BE2C (cell line): ENCODE measurements around the gene ACER3.

Source experiments
- DNase-seq: peaks from one replicate; pipeline ENCODE4 v3.0.0-alpha.2; 2020
- H3K27me3 ChIP-seq: fragments of 250-450 bp; sonication (Bioruptor Pico); 2 replicates; pipeline ENCODE4 v1.5.1; 2020; ENCODE audit warnings: mild to moderate bottlenecking
- H3K36me3 ChIP-seq: fragments of 250-450 bp; sonication (Bioruptor Pico); 2 replicates; pipeline ENCODE4 v1.5.1; 2020; ENCODE audit warnings: mild to moderate bottlenecking
- H3K4me1 ChIP-seq: fragments of 250-450 bp; sonication (Bioruptor Pico); 2 replicates; pipeline ENCODE4 v1.5.1; 2020
- H3K4me3 ChIP-seq: 2 replicates; pipeline ENCODE4 v1.5.1; 2011; ENCODE audit warnings: low read depth, low read length
- H3K9me3 ChIP-seq: fragments of 250-450 bp; sonication (Bioruptor Pico); 2 replicates; pipeline ENCODE4 v1.5.1; 2020
- TF ChIP-seq, protein P1 (sequence below): IDR thresholded peaks from 2 replicates; pipeline ENCODE4 v1.5.1; 2012; ENCODE audit warnings: mild to moderate bottlenecking, low read depth, low read length

ACER3 gene

DNA sequence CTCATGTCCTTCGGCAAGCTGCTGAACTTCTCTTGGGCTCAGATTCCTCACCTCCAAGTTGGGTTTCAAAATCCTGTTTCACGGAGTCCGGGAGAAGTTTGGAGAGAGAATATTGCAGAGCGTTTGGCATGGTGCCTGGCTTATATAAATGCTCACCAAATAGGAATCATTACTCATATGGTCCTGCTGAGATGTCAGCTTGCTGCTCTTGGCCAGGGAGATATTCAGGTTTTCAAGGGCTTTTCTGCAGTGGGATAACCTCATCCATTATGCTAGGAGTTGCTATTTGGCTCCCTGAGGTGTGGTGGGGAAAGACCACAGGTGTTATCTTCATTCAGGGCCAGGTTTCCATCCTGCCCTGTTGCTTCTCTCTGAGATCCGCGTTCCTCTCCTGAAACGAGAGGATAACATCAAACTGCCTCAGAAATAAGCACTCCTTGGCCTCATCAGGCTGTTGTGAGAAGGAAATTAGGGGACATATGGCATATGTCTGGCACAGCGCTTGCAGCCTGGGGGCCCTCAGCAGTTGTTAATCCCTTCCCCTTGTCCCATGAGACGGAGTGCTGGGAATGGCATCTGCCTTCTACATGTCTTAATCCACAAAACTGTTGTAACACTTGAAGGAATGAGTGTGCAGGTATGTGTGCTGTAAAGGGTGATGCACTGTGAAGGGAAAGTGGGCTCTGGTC lies 29.9 kb upstream of the ACER3 start:
- no peaks in the 10 kb centered on the region for H3K9me3 ChIP-seq
- H3K36me3 ChIP-seq = no peaks in the 10 kb centered on the region
- DNase-seq = peak; percentile 38
- H3K4me3 ChIP-seq = no peak overlapping the region
- TF ChIP-seq, protein P1, sequence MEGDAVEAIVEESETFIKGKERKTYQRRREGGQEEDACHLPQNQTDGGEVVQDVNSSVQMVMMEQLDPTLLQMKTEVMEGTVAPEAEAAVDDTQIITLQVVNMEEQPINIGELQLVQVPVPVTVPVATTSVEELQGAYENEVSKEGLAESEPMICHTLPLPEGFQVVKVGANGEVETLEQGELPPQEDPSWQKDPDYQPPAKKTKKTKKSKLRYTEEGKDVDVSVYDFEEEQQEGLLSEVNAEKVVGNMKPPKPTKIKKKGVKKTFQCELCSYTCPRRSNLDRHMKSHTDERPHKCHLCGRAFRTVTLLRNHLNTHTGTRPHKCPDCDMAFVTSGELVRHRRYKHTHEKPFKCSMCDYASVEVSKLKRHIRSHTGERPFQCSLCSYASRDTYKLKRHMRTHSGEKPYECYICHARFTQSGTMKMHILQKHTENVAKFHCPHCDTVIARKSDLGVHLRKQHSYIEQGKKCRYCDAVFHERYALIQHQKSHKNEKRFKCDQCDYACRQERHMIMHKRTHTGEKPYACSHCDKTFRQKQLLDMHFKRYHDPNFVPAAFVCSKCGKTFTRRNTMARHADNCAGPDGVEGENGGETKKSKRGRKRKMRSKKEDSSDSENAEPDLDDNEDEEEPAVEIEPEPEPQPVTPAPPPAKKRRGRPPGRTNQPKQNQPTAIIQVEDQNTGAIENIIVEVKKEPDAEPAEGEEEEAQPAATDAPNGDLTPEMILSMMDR = no peak
- H3K27me3 ChIP-seq = no peaks in the 10 kb centered on the region
- H3K4me1 ChIP-seq = no peaks in the 10 kb centered on the region

DNA sequence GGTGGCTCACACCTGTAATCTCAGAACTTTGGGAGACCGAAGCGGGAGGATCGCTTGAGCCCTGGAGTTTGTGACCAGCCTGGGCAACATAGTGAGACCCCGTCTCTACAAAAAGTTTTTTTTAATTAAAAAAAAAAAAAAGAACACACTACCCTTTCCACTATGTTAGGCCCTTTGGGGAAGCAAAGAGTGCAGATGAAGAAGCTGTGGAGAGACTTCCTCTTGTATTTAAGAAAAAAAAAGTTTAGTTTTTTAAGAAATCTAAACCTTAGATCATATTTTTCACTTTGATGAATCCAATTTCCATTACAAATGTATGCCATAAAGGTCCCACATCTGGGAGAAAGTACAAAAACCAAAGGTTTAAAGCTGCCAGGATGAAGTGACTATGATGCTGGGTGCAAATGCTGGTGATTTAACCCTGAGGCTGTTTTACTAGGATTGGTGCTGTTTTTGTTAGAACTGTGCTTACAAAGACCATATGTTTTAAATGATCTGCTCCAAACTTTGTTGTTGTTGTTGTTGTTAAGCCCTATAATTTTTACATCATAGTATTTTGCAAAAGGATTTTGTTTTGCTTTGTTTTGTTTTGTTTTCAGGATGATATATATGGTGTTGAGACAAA lies 28.9 kb upstream of the ACER3 start:
- TF ChIP-seq, protein P1 = no peak
- H3K36me3 ChIP-seq = no peaks in the 10 kb centered on the region
- DNase-seq = no peak

DNA sequence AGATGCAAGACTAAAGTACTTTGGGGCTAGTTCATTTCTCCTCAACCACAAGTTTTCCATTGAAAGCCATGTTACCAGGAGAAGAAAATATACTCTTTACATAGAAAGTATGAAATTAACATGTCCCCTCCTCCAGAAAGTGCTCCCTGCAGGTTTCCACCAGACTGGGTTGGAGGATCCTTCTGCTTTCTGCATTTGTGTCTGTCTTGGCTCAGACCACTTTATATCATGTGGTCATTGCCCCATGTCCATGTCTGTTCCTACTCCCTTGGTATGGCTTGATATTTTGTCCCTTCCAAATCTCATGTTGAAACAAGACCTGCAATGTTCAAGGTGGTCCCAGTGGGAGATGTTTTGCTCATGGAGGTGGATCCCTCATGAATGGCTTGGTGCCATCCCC lies 28.4 kb upstream of the ACER3 start:
- Histone ChIP-seq H3K4me1 (no peaks in the 10 kb centered on the region), H3K27me3 (no peaks in the 10 kb centered on the region), H3K36me3 (no peaks in the 10 kb centered on the region), H3K9me3 (no peaks in the 10 kb centered on the region), H3K4me3 (no peak overlapping the region)
- TF ChIP-seq, protein P1 = no peak
- DNase-seq = no peak

More for the DNA sequence above, 28.9 kb upstream of the ACER3 start:
- Histone ChIP-seq H3K4me3 (no peak overlapping the region), H3K27me3 (no peaks in the 10 kb centered on the region), H3K9me3 (no peaks in the 10 kb centered on the region), H3K4me1 (no peaks in the 10 kb centered on the region)

DNA sequence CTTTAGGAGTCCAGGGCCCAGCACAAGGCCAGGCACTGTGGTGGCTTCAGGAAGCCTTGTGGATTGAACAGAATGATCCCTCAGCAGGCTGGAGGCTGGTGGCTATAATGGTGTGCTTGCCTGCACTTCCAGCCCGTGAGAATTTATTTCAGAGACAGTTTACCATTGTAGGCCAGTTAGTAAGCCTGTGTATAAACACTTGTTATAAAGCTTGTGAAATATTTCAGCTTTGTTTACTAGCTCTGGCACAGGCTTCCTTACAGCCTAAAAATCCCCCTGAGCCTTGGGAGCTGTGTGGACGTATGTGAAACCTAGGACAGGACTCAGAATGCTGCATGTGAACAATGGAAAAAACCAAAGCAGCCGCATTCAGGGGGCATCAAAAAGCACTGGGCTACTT lies 26.6 kb upstream of the ACER3 start:
- no peak for DNase-seq
- Histone ChIP-seq H3K9me3 (no peaks in the 10 kb centered on the region), H3K36me3 (no peaks in the 10 kb centered on the region), H3K27me3 (no peaks in the 10 kb centered on the region), H3K4me3 (no peak overlapping the region), H3K4me1 (no peaks in the 10 kb centered on the region)
- TF ChIP-seq, protein P1 = no peak

DNA sequence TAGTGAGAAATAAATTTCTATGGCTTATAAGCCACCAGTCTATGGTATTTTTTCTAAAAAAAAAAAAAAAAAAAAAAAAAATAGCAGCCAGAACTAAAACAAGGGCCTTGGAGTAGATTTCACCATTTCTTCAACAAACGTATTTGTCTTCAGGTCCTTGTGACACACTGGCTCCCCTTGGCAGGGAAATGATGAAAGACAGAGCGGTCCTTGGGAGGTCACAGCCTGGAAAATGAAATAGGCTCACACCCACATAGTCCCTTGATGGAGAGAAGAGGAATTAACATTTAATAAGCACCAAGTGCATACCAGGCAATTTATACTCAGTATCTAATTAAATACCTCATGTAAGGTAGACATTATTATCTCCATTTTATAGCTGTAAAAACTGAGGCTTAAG lies 25.7 kb upstream of the ACER3 start:
- TF ChIP-seq, protein P1 = no peak

DNA sequence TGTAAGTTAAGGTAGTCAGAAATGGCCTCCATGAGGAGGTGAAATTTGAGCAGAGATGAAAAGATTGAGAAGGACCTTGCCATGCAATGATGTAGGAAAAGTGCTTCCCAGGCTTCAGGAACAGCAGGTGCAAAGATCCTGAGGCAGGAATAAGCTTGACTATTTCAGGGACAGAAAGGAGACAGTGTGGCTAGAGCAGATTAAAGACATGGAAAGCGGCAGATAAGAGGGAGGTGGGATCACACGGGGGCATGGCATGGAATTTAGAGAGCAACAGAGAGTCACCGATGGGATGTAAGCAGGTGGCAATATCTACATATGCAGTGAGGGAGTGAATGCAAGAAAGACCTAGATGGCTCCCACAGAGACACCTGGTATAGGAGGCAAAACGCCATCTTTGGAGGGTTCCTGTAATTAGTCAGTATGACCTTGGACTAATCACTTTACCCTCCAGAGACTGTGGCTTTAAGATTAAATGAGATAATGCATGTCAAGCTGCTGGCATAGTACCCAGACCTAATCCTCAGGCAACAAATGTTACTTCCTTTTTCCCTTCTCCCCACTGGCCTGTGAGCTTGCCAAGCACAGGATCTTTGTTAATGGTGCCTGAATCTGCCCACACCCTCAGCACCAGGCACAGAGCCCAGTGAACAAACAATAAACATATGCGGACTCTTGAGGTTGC lies 24.6 kb upstream of the ACER3 start:
- Histone ChIP-seq H3K27me3 (no peaks in the 10 kb centered on the region), H3K36me3 (no peaks in the 10 kb centered on the region), H3K4me1 (no peaks in the 10 kb centered on the region), H3K4me3 (no peak overlapping the region), H3K9me3 (no peaks in the 10 kb centered on the region)
- DNase-seq = no peak
- TF ChIP-seq, protein P1 = no peak

More for the DNA sequence above, 25.7 kb upstream of the ACER3 start:
- no peak overlapping the region for H3K4me3 ChIP-seq
- H3K27me3 ChIP-seq = no peaks in the 10 kb centered on the region
- H3K4me1 ChIP-seq = no peaks in the 10 kb centered on the region
- no peaks in the 10 kb centered on the region for H3K9me3 ChIP-seq
- no peaks in the 10 kb centered on the region for H3K36me3 ChIP-seq
- DNase-seq = no peak
